Measurements from ENCODE around the gene CREM.

DNA sequence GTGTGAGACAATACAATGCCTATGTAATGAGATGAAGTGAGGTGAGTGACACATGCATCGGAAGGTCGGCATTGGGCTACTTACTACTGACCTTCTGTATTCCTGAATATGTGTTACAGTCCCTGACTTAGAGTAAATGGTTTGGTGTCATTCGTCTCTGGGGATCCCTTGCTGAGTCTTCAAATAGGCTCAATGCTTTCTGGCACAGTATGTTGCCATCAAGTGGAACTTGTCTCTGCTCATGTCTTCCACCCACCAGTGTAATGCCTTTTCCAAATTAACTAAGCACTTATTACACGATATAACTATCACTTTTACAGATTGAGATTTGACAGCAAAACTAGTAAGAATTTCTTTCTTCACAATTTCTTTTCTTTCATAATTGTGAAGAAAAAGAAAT, 47.4 kb upstream of the CREM start:
- TF ChIP-seq TCF12 (IDR thresholded peaks at IDR 0.05; ENCODE audit: low read depth, low read length) = no peak
- no peak for TF ChIP-seq SIN3A (IDR thresholded peaks at IDR 0.05; ENCODE audit: low read depth, low read length)
- TF ChIP-seq ETV6 (conservative IDR thresholded peaks at IDR 0.05 in 1 of 2, IDR thresholded peaks at IDR 0.05 in 1 of 2; ENCODE audit: borderline replicate concordance in 1 of 2, low read depth in 1 of 2) = no peak
- no peak for TF ChIP-seq TCF3 (IDR thresholded peaks at IDR 0.05; ENCODE audit: borderline replicate concordance, insufficient read depth, low read depth, low read length)
- TF ChIP-seq, protein P1, sequence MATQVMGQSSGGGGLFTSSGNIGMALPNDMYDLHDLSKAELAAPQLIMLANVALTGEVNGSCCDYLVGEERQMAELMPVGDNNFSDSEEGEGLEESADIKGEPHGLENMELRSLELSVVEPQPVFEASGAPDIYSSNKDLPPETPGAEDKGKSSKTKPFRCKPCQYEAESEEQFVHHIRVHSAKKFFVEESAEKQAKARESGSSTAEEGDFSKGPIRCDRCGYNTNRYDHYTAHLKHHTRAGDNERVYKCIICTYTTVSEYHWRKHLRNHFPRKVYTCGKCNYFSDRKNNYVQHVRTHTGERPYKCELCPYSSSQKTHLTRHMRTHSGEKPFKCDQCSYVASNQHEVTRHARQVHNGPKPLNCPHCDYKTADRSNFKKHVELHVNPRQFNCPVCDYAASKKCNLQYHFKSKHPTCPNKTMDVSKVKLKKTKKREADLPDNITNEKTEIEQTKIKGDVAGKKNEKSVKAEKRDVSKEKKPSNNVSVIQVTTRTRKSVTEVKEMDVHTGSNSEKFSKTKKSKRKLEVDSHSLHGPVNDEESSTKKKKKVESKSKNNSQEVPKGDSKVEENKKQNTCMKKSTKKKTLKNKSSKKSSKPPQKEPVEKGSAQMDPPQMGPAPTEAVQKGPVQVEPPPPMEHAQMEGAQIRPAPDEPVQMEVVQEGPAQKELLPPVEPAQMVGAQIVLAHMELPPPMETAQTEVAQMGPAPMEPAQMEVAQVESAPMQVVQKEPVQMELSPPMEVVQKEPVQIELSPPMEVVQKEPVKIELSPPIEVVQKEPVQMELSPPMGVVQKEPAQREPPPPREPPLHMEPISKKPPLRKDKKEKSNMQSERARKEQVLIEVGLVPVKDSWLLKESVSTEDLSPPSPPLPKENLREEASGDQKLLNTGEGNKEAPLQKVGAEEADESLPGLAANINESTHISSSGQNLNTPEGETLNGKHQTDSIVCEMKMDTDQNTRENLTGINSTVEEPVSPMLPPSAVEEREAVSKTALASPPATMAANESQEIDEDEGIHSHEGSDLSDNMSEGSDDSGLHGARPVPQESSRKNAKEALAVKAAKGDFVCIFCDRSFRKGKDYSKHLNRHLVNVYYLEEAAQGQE (IDR thresholded peaks at IDR 0.05; ENCODE audit: low read depth, low read length) = no peak
- TF ChIP-seq CREB1 (IDR thresholded peaks at IDR 0.05; ENCODE audit: low read depth) = no peak
- TF ChIP-seq, protein P2, sequence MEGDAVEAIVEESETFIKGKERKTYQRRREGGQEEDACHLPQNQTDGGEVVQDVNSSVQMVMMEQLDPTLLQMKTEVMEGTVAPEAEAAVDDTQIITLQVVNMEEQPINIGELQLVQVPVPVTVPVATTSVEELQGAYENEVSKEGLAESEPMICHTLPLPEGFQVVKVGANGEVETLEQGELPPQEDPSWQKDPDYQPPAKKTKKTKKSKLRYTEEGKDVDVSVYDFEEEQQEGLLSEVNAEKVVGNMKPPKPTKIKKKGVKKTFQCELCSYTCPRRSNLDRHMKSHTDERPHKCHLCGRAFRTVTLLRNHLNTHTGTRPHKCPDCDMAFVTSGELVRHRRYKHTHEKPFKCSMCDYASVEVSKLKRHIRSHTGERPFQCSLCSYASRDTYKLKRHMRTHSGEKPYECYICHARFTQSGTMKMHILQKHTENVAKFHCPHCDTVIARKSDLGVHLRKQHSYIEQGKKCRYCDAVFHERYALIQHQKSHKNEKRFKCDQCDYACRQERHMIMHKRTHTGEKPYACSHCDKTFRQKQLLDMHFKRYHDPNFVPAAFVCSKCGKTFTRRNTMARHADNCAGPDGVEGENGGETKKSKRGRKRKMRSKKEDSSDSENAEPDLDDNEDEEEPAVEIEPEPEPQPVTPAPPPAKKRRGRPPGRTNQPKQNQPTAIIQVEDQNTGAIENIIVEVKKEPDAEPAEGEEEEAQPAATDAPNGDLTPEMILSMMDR (IDR thresholded peaks at IDR 0.05 in 2 of 3, conservative IDR thresholded peaks at IDR 0.05 in 1 of 3; ENCODE audit: control insufficient read depth in 2 of 3, extremely low read depth in 1 of 3, insufficient read depth in 1 of 3, low read depth in 3 of 3, low read length in 3 of 3) = no peak
- no peak for TF ChIP-seq RAD51 (IDR thresholded peaks at IDR 0.05)
- no peak for TF ChIP-seq ZNF207 (IDR thresholded peaks at IDR 0.05; ENCODE audit: borderline replicate concordance)
- TF ChIP-seq TAF1 (IDR thresholded peaks at IDR 0.05; ENCODE audit: borderline replicate concordance, low read depth, low read length) = no peak
- TF ChIP-seq, protein P3, sequence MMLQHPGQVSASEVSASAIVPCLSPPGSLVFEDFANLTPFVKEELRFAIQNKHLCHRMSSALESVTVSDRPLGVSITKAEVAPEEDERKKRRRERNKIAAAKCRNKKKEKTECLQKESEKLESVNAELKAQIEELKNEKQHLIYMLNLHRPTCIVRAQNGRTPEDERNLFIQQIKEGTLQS (IDR thresholded peaks at IDR 0.05; ENCODE audit: borderline replicate concordance, extremely low read depth, low read depth, low read length) = no peak
- TF ChIP-seq, protein P4, sequence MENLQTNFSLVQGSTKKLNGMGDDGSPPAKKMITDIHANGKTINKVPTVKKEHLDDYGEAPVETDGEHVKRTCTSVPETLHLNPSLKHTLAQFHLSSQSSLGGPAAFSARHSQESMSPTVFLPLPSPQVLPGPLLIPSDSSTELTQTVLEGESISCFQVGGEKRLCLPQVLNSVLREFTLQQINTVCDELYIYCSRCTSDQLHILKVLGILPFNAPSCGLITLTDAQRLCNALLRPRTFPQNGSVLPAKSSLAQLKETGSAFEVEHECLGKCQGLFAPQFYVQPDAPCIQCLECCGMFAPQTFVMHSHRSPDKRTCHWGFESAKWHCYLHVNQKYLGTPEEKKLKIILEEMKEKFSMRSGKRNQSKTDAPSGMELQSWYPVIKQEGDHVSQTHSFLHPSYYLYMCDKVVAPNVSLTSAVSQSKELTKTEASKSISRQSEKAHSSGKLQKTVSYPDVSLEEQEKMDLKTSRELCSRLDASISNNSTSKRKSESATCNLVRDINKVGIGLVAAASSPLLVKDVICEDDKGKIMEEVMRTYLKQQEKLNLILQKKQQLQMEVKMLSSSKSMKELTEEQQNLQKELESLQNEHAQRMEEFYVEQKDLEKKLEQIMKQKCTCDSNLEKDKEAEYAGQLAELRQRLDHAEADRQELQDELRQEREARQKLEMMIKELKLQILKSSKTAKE (IDR thresholded peaks at IDR 0.05; ENCODE audit: low read depth, poor library complexity, severe bottlenecking) = no peak
- TF ChIP-seq RB1 (IDR thresholded peaks at IDR 0.05; ENCODE audit: borderline replicate concordance) = no peak
- TF ChIP-seq IKZF1 (conservative IDR thresholded peaks at IDR 0.05) = no peak

Measured in GM12878 (cell line).